K562 (cell line): ENCODE results near the gene DCLK2. TPM values are rescaled to one million over a fixed set of nuclear protein-coding genes. Genes with fewer than 3 reads are reported as not detected.

Experiments used
- ATAC-seq: fragments of 200-7000 bp; cut with Tn5 transposase; 3 replicates; pipeline ENCODE4 v1.9.1; 2020; ENCODE audit warnings: moderate library complexity
- BruUV-seq: library from RNA; stranded (reverse); fragments of 400-500 nt; replicated peaks from 2 replicates; lab custom pipeline; 2021; lab: Mats Ljungman, UMichigan
- CTCF ChIA-PET: fragments of 300-600 bp; formaldehyde crosslinking; extraction: SDS; loops from one replicate; lab custom pipeline; 2021; ENCODE audit warnings: low intra/inter-chr PET ratio; lab: Yijun Ruan, JAX
- POLR2A ChIA-PET: fragments of 300-600, 350-650 bp; sonication (Branson Sonifier 250); formaldehyde crosslinking; extraction: SDS; loops from one replicate; lab custom pipeline; 2021; ENCODE audit warnings: antibody characterized with exemption, inconsistent platforms; lab: Yijun Ruan, JAX
- DNase-seq, 4 experiments: peaks; one replicate each; pipeline versions ENCODE4 v3.0.0 to v3.0.0-alpha.2; 2011 to 2018; ENCODE audit warnings: low spot score in 3 of 4, mixed read lengths in 3 of 4; ENCODE audit errors: extremely low read depth in 1 of 4
- FAIRE-seq: peaks from 2 replicates; lab custom pipeline; 2011; peaks lifted over from hg19 to GRCh38; lab: Jason Lieb, UNC
- H2AFZ ChIP-seq: 2 replicates; pipeline ENCODE4 v1.6.0; 2011; ENCODE audit warnings: low read depth, low read length, control low read depth, inconsistent platforms
- H3K27ac ChIP-seq: fragments of 200-600 bp; 3 replicates; pipeline ENCODE4 v1.8.0; 2011; ENCODE audit warnings: low read depth, mild to moderate bottlenecking, control low read depth, inconsistent platforms, low read length, moderate library complexity, mixed read lengths; ENCODE audit errors: extremely low read depth
- H3K27me3 ChIP-seq, 2 experiments: fragments of 300-600 bp in 1 of 2; 2 replicates in 1 of 2; 3 replicates in 1 of 2; pipeline versions ENCODE4 v1.6.0 to v1.8.0; 2011; ENCODE audit warnings: inconsistent platforms in 2 of 2, low read length in 2 of 2, mild to moderate bottlenecking in 1 of 2, mixed read lengths in 1 of 2, moderate library complexity in 1 of 2; ENCODE audit not compliant: control insufficient read depth in 2 of 2, insufficient read depth in 2 of 2
- H3K36me3 ChIP-seq: fragments of 300-600 bp; 3 replicates; pipeline ENCODE4 v1.8.0; 2011; ENCODE audit warnings: mild to moderate bottlenecking, low read length, inconsistent platforms; ENCODE audit not compliant: control insufficient read depth, insufficient read depth
- H3K4me1 ChIP-seq, 2 experiments: fragments of 200-600 bp in 1 of 2; replicated peaks in 1 of 2; 2 replicates in 1 of 2; 3 replicates in 1 of 2; pipeline versions ENCODE4 v1.5.1 to v1.8.0; 2011; ENCODE audit warnings: inconsistent platforms in 2 of 2, low read length in 2 of 2, mild to moderate bottlenecking in 1 of 2, mixed read lengths in 1 of 2, moderate library complexity in 1 of 2; ENCODE audit not compliant: control insufficient read depth in 2 of 2, insufficient read depth in 2 of 2
- H3K4me2 ChIP-seq: 2 replicates; pipeline ENCODE4 v1.6.1; 2011; ENCODE audit warnings: low read length, control low read depth, inconsistent platforms, mixed read lengths; ENCODE audit not compliant: insufficient read depth
- H3K4me3 ChIP-seq: fragments of 200-600 bp; sonication (generic), shearing (Covaris generic); 2 replicates; pipeline ENCODE4 v1.5.1; 2016; ENCODE audit warnings: control low read depth, inconsistent platforms
- H3K79me2 ChIP-seq: fragments of 200-600 bp; 3 replicates; pipeline ENCODE4 v1.8.0; 2011; ENCODE audit warnings: low read length, inconsistent platforms; ENCODE audit not compliant: control insufficient read depth, insufficient read depth
- H3K9ac ChIP-seq, 2 experiments: 2 replicates each; pipeline versions ENCODE4 v1.6.0 to v1.6.1; 2011; ENCODE audit warnings: low read depth in 2 of 2, low read length in 2 of 2, control low read depth in 1 of 2, inconsistent platforms in 1 of 2, mild to moderate bottlenecking in 1 of 2, mixed read lengths in 1 of 2; ENCODE audit not compliant: insufficient read depth in 1 of 2
- H3K9me1 ChIP-seq: one replicate; pipeline ENCODE4 v1.6.0; 2011; ENCODE audit warnings: inconsistent platforms, mild to moderate bottlenecking, low read length, moderate library complexity; ENCODE audit not compliant: control insufficient read depth, insufficient read depth
- H3K9me3 ChIP-seq: replicated peaks from 2 replicates; pipeline ENCODE4 v1.5.1; 2011; ENCODE audit warnings: low read depth, low read length, inconsistent platforms; ENCODE audit not compliant: control insufficient read depth, insufficient read depth
- H4K20me1 ChIP-seq: replicated peaks from 2 replicates; pipeline ENCODE4 v1.6.1; 2011; ENCODE audit warnings: low read length, inconsistent platforms, mixed read lengths; ENCODE audit not compliant: control insufficient read depth, insufficient read depth
- CREBBP ChIP-seq: IDR thresholded peaks from one replicate; pipeline ENCODE4 v1.6.1; 2012; ENCODE audit warnings: low read depth, mild to moderate bottlenecking, control low read depth, inconsistent platforms, low read length
- EP300 ChIP-seq: IDR thresholded peaks from 2 replicates; pipeline ENCODE4 v1.6.1; 2012; ENCODE audit warnings: low read length, improper control_type of control experiment
- FOXK1 ChIP-seq: sonication (generic); formaldehyde crosslinking; IDR thresholded peaks from 2 replicates; pipeline ENCODE4 v1.8.0; 2022; ENCODE audit warnings: missing genetic modification reagents, mild to moderate bottlenecking, borderline replicate concordance
- GMEB1 ChIP-seq: fragments of 250-450 bp; sonication (Bioruptor Pico); IDR thresholded peaks from 2 replicates; pipeline ENCODE4 v1.4.0; 2020; ENCODE audit warnings: mild to moderate bottlenecking
- HMG20A ChIP-seq: fragments of 450-650 bp; formaldehyde crosslinking; conservative IDR thresholded peaks from 2 replicates; pipeline ENCODE4 v1.4.0; 2020; ENCODE audit warnings: mild to moderate bottlenecking, mixed read lengths
- MCM2 ChIP-seq: fragments of 450-650 bp; IDR thresholded peaks from 2 replicates; pipeline ENCODE4 v1.6.1; 2017; ENCODE audit warnings: low read depth, mild to moderate bottlenecking
- TBP ChIP-seq: optimal IDR thresholded peaks from 2 replicates; pipeline ENCODE3; 2011; ENCODE audit warnings: low read depth, low read length, improper control_type of control experiment
- TCF3 ChIP-seq: sonication (generic); formaldehyde crosslinking; IDR thresholded peaks from 2 replicates; pipeline ENCODE4 v1.4.0; 2020; ENCODE audit warnings: mild to moderate bottlenecking, missing genetic modification reagents
- ZNF316 ChIP-seq: fragments of 450-650 bp; IDR thresholded peaks from 2 replicates; pipeline ENCODE4 v1.6.1; 2016
- ZNF79 ChIP-seq: fragments of 250-450 bp; sonication (Bioruptor Pico); IDR thresholded peaks from 2 replicates; pipeline ENCODE4 v1.4.0; 2020; ENCODE audit warnings: low read depth, mild to moderate bottlenecking, moderate library complexity
- WGBS: fragments of 100-300 bp; shearing (Covaris generic); methylation state at CpG from one replicate; pipeline ENCODE4 v1.1.6; 2016; ENCODE audit warnings: low coverage, mixed read lengths; ENCODE audit not compliant: insufficient coverage; ENCODE audit errors: missing lambda C conversion rate; 5-methylcytosine and 5-hydroxymethylcytosine counted together
- in situ Hi-C: fragments of 300-500 bp; cut with MboI; formaldehyde crosslinking; loops from 4 replicates; pipeline ENCODE4 v1.15.0; 2018; ENCODE audit warnings: inconsistent platforms, mixed read lengths
- intact Hi-C: fragments of 100-400 bp; cut with micrococcal nuclease; formaldehyde crosslinking; loops from 2 replicates; pipeline ENCODE4 v1.14.2; 2022
- polyA plus RNA-seq, 8 experiments: library from polyadenylated mRNA; depleted of rRNA in 4 of 8; stranded (reverse) in 5 of 8; unstranded in 3 of 8; fragments of >200 nt; fragmentation: Nextera tagmentation in 2 of 8; fragmentation: Illumina TruSeq in 1 of 8; extraction: Ambion mirVana in 2 of 8; extraction: Trizol in 1 of 8; gene quantifications; 2 replicates each; pipeline versions ENCODE4 v1.2.1 to v1.2.3, GENCODE V29; 2011 to 2014; ENCODE audit warnings: inconsistent platforms in 1 of 8, missing spikeins in 1 of 8
- total RNA-seq, 7 experiments: library from RNA; depleted of rRNA in 6 of 7; stranded (reverse); fragments of >200 nt in 6 of 7; fragmentation: Illumina TruSeq in 2 of 7; extraction: Trizol in 2 of 7; gene quantifications; 2 replicates each; pipeline versions ENCODE4 v1.2.1 to v1.2.3, GENCODE V29; 2011 to 2021; ENCODE audit warnings: low replicate concordance in 1 of 7
- TF ChIP-seq, protein P1 (sequence below): fragments of 450-650 bp; IDR thresholded peaks from 2 replicates; pipeline ENCODE4 v1.6.1; 2016

DCLK2 gene
- total and polyA plus RNA-seq, 9 of the 15 experiments (the other 6 are each of a cell fraction or from before 2014, with no cell fraction given): not detected

DNA sequence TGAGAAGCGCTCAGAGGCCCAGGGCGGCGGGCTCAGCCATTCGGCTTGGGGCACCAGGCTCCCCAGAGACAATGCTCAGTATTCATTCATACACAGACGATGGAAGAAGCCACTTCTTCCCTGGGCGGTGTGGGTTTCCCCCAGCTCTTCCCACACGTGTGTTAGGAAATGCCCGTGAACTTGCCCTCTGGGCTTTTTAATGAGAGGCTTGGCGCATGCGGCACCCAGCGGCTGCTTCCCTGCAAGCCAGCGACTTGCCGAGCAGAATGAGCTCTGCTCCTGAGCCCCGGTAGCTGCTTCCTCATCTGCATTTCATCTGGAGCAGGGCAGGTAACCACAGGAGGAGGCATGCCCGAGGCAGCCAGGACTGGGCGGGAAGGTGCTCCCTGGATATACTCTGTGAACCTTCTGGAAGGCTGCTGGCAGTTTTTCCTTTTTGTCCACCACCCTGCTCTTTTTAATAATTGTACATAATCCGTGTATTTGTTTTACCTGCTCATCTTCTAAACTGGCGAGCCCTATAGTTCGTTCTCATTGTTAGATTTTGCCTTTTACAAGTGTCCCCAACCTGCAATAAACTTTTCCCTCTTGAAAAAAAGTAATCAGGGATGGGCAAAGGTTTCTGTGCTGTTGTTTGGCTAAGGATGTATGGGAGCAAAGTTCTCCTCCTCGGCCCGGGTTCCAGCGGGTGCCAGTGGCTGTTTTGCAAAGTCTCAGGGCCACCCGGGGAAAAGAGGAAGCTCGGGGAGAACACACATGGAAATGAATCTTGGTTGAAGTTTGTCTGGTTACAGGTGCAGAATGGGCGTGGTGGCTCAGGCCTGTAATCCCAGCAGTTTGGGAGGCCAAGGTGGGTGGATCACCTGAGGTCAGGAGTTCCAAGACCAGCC, 178.8 kb downstream of the DCLK2 start (continued):
- TF ChIP-seq, protein P1, sequence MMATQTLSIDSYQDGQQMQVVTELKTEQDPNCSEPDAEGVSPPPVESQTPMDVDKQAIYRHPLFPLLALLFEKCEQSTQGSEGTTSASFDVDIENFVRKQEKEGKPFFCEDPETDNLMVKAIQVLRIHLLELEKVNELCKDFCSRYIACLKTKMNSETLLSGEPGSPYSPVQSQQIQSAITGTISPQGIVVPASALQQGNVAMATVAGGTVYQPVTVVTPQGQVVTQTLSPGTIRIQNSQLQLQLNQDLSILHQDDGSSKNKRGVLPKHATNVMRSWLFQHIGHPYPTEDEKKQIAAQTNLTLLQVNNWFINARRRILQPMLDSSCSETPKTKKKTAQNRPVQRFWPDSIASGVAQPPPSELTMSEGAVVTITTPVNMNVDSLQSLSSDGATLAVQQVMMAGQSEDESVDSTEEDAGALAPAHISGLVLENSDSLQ: no peak

DNA sequence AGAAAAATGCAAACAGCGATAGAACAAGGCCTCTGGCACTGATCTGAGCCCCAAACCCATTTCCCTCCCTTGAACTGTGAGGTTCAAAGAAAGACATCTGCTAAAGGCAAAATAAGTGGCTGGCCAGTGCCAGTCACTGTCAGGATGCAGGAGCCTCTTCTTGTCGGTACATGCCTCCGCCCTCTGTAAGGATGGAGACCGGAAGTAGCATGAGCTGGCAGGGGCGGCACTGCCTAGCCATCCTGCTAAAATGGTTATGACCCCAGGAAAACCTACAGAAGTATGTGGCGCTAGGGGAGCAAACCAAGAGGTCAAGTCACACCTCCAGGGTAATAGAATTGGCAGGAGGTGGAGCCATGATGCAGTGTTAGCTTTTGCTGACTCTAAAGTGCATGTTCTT, 180.3 kb downstream of the DCLK2 start:
- H3K4me1 ChIP-seq: peaks cover 0 to 7% of the 10 kb centered on the region in 2 experiments; a peak in 2 of 5 replicates
- H3K79me2 ChIP-seq: no peaks in the 10 kb centered on the region
- no peak overlapping the region for H3K9ac ChIP-seq
- H4K20me1 ChIP-seq: no peaks in the 10 kb centered on the region
- intact Hi-C loops (no loop called here), in situ Hi-C loops (no loop called here)
- TF ChIP-seq HMG20A (CRISPR knock-in tag): no peak
- TF ChIP-seq ZNF79 (CRISPR knock-in tag): no peak
- TF ChIP-seq CREBBP: no peak
- TF ChIP-seq TBP: no peak
- TF ChIP-seq GMEB1 (CRISPR knock-in tag): no peak
- TF ChIP-seq ZNF316: no peak
- TF ChIP-seq MCM2: no peak
- no peak for TF ChIP-seq FOXK1 (CRISPR knock-in tag)
- TF ChIP-seq EP300: no peak
- no peak for TF ChIP-seq TCF3
- no peaks in the 10 kb centered on the region for H3K27me3 ChIP-seq
- H3K27ac ChIP-seq: no peak overlapping the region
- no peak for DNase-seq
- no peaks in the 10 kb centered on the region for H3K9me3 ChIP-seq
- FAIRE-seq: no peak
- no peak overlapping the region for H3K4me2 ChIP-seq
- CTCF ChIA-PET: no interaction called here
- H2AFZ ChIP-seq: no peak overlapping the region
- WGBS: 52% methylated on average over 6 of the region's 6 CpGs
- no TSS peak for BruUV-seq
- POLR2A ChIA-PET: interaction anchor here (1.2 to 1.4 kb wide), 2 partner anchors 14 to 21 kb away, joined by 3 read pairs; no protein-coding TSS in a partner anchor
- no peak overlapping the region for H3K4me3 ChIP-seq
- ATAC-seq: no peak
- H3K36me3 ChIP-seq: no peaks in the 10 kb centered on the region
- H3K9me1 ChIP-seq: no peaks in the 10 kb centered on the region
